HG03460 (cell line): ENCODE results near the gene PPP1R1B.

ENCODE experiments used
- ATAC-seq: cut with Tn5 transposase; IDR thresholded peaks from one replicate; pipeline ENCODE4 v1.9.1; 2021; ENCODE audit not compliant: unreplicated experiment

Gene PPP1R1B

DNA sequence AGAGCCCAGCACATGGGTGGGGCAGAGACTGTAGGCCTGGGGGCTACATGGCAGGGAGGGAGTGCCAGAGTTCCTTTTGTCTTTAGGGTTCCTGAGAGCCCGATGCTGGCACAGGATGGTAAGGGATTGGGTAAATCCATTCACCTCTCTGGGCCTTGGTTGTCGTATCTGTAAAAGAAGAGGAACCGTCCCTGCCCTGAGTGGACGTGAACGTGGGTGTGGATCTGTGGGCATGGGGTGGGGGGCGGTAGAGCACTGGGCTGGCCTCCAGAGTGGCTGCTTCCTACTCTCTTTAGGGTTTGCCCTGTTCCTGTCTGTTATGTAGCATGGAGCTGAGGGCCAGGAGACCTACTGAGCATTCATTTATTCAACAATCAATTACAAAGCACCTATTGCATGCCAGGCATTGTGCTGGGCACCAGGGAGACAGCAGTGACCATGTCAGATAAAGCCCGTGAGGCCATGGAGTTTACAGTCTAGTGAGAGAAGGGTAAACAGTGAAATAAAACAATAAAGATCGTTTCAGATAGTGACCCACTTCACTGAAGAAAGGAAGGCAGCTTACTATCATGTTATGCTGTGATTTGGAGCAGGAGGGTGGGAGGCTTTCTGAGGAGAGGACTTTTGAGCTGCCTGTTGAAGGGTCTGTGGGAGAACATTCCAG, 25.3 kb downstream of the PPP1R1B start:
- ATAC-seq = no peak

DNA sequence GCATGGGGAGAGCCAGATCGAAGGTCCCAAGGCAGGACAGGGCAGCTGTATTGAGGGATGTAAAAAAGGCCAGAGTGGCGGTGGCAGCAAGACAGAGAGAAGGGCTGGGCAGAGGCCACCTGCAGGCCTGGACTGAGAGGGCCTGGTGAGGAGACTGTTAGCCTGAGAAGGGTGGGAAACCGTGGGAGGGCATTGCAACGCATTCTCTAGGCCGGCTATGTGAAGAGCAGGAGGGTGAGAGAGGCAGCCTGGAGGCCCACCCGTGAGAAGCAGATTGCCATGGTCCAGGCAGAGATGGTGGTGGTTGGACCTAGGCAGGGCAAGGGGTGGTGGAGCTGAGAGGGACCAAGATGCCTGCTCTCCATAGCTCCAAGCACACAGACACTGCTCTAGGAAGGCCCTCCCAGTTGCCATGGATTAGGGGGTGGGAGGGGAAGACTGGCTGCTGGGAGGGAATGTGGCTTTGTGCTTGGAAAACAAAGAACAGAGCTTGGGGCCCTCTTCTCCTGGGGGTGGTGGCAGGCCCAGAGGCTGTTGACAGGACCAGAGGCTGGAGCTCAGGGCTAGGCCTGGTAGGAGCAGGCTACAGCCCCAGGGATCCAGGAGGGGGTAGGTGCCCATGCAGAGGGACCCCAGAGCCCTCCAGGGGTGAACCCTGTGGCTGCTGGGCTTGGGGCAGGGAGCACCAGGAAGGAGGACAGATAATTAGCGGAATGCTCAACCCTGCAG, 26.0 kb downstream of the PPP1R1B start:
- no peak for ATAC-seq

DNA sequence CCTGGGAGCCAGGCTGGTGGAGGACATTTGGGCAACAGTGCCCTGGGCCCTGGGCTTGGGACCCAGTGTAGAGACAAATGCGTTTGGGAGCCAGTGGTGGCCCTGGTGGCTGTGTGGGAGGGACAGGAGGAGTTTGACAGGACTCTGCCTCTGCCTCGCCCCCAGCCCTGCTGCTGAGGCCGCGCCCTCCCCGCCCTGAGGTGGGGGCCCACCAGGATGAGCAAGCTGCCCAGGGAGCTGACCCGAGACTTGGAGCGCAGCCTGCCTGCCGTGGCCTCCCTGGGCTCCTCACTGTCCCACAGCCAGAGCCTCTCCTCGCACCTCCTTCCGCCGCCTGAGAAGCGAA, 26.5 kb downstream of the PPP1R1B start:
- no peak for ATAC-seq

DNA sequence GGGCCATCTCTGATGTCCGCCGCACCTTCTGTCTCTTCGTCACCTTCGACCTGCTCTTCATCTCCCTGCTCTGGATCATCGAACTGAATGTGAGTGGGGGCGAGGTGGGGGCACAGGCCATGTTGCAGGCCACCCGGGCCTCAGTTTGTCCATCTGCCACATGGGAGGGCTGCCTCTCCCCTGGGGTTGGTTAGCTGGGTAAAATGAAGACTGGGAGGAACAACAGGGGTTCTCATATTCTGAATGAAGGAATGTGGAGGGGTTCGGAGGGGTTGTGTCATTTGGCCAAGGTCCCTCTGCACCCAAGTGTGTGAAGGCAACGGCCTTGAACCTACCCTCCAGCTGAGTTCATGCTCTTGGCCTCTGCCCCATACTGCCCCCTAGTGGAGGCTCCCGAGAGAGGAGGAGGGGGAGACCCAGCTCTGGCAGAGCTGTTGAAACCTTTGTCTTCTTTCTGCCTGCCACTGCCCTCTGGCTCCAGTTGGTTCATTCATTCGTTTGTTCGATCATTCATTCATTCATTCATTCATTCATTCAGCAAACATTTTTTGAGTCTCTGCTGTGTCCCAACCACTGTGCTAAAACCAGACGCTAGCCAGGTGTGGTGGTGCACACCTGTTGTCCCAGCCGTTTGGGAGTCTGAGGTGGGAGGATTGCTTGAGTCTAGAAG, 27.0 kb downstream of the PPP1R1B start:
- ATAC-seq = no peak

DNA sequence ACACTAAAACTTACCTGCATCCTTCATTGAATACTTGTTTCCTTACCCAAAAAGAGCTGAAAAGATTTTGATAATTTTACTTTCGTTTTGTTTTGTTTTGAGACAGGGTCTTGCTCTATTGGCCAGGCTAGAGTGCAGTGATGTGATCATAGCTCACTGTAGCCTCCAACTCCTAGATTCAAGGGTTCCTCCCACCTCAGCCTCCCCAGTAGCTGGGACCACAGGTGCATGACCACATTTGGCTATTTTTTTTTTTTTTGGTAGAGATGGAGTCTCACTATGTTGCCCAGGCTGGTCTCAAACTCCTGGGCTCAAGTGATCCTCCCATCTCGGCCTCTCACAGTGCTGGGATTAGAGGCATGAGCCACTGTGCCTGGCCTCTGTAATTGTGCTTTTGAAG, 28.4 kb downstream of the PPP1R1B start:
- no peak for ATAC-seq

DNA sequence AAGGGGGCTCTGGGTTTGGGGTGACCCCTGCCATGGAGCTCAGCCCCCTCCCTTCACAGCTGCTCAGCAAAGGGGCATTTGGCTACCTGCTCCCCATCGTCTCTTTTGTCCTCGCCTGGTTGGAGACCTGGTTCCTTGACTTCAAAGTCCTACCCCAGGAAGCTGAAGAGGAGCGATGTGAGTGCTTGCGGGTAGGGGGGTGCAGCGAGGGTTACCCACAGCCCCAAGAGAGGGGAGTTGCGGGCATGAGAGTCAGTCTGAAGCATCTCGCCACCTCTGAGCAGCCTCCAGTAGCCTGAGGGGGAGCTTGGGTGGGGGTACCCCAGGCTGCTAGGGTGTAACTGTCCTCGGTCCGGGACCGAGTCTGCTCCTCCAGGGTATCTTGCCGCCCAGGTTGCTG, 31.6 kb downstream of the PPP1R1B start:
- ATAC-seq = no peak

DNA sequence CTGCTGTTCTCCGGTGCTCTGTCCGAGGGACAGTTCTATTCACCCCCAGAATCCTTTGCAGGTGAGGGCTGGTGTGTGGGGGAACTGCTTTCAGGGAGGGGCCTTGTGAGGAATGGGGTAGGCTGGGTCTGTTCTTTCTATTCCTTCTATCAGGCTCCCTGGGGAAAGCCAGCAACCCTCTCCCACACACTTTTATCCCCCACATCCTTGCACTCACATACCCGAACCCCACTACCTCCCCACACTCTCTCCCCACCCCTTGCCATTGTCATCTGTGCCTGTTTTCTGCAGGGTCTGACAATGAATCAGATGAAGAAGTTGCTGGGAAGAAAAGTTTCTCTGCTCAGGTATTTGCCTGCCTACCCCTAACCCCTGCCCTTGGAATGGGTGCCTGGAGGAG, 32.0 kb downstream of the PPP1R1B start:
- ATAC-seq = no peak

DNA sequence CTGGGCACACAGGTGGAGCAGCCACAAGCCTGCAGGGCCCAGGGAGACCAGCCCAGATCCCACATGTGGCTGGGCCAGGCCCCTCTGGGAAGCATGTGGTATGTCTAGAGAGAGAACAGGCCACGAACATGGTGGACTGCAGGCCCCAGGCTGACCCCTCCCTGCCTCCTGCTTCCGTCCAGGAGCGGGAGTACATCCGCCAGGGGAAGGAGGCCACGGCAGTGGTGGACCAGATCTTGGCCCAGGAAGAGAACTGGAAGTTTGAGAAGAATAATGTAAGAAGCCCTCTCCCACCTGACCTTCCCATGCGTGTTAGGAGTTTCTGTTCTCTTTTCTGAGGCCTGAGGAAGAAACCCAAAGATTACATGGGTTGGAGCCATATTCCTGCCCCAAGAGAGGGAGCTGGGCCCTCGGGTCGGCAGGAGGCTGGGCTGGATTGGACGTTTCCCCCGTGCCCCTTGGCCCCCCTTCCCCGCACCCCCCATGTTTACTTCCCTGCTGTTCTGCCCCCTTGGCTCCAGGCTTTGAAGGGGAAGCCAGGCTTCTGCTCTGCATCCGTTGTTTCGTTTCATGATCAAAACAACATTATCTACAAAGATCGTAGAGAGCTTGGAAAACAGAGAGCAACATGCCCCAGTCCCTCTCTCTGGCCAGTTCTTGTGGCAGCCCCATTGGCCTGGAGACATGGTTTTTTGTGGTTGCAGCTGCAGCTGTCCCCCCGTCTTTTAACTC, 32.7 kb downstream of the PPP1R1B start:
- no peak for ATAC-seq

DNA sequence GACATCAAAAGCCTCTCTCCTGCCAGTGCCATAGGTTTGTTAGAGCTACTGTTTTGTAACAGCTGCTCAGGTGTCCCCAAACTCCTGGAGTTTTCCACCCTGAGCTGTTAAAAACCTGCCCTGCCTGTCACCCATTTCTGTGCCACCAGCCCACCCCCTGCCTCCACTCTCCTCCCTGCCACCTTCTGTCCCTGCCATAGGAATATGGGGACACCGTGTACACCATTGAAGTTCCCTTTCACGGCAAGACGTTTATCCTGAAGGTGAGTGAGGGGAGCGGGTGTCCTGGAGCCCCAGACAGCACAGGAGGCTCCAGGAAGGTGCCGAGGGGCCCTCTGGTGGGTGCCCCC, 33.2 kb downstream of the PPP1R1B start:
- ATAC-seq = no peak

DNA sequence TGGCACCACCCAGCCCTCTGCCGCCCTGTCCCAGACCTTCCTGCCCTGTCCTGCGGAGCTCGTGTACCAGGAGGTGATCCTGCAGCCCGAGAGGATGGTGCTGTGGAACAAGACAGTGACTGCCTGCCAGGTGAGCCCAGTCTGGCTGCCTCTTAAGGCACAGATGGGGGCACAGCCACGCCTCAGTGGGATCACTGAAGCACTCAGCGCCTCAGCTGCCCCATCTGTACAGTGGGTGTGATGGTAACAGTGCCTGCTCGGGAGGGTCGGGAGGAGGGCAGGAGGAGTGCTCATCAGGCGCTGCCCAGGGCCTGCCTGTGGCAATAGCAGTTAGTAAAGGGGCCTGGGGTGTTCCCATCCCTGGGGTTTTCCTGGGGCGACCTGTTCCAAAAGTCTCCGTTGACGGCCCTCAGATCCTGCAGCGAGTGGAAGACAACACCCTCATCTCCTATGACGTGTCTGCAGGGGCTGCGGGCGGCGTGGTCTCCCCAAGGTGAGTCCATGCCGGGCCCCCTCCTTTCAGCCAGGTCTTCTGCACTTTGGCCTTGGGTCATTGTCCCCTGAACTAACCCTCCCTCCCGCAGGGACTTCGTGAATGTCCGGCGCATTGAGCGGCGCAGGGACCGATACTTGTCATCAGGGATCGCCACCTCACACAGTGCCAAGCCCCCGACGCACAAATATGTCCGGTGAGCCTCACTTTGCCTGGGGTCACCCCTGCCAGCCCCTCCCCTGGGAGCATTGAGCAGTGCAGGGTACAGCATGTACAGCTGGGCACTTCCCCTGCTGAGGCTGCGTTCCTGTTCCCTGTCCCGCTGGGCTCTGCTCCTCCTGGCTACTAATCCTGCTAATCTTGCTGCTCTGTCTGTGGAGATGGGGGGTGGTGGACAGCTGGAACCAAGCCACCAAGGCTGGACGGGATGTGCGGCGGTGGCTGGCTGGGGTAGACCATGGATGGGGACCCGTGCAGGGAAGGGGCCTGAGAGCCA, 33.9 kb downstream of the PPP1R1B start:
- no peak for ATAC-seq

DNA sequence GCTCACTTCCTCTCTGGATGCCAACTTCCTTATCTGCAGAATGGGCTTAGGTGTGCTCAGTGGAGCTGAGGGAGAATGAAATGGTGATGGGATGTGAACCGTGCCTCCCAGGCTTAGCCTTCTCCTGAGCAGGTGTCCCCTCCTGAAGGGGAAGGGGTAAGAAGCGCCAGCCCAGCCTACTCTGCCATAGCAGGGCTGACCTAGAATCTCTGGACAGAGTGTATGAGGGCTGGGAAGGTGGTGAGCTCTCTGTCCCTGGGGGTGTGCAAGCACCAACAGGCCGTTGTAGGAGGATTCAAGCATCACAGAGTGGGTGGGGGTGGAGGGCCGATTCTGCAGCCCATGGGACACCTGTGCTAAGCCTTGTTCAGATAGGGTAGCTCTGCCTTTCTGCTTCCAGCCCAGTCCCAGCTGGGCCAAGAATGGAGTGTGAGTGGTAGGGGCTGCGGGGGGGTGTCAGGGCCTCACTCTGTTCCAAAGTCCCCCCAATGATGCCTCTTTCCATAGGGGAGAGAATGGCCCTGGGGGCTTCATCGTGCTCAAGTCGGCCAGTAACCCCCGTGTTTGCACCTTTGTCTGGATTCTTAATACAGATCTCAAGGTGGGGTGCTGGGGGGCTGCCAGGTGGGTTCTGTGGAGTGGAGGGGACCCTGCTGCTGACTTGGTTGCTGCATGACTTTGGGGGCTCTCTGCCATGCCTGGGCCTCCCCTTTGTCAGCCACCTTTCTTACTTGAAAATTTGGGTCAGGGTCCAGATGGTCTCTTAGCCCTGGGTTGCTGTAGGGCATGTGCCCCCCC, 35.2 kb downstream of the PPP1R1B start:
- no peak for ATAC-seq

DNA sequence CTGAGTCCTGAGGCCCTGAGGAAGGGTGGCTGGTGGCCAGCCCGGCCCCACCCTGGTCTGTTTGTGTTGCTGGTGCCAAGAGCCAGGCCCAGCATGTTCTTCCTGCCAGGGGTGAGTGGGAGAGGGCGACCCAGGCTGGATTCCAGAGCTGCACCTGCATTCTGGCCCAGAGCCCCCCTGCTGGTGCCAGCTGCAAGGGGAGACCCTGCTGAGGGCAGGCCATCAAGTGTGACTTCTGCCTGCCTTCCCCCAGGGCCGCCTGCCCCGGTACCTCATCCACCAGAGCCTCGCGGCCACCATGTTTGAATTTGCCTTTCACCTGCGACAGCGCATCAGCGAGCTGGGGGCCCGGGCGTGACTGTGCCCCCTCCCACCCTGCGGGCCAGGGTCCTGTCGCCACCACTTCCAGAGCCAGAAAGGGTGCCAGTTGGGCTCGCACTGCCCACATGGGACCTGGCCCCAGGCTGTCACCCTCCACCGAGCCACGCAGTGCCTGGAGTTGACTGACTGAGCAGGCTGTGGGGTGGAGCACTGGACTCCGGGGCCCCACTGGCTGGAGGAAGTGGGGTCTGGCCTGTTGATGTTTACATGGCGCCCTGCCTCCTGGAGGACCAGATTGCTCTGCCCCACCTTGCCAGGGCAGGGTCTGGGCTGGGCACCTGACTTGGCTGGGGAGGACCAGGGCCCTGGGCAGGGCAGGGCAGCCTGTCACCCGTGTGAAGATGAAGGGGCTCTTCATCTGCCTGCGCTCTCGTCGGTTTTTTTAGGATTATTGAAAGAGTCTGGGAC, 36.0 kb downstream of the PPP1R1B start:
- no peak for ATAC-seq

DNA sequence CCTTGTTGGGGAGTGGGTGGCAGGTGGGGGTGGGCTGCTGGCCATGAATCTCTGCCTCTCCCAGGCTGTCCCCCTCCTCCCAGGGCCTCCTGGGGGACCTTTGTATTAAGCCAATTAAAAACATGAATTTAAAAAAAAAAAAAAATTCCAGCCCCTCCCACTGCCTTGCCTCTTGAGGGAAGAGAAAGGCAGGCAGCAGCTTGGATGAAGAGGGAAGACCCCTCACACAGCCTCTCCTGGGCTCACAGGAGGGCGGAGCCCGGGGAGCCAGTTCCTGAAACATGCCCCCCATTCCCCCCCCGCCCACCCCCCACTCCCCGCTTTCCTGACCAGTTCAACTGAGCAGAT, 36.6 kb downstream of the PPP1R1B start:
- no peak for ATAC-seq

DNA sequence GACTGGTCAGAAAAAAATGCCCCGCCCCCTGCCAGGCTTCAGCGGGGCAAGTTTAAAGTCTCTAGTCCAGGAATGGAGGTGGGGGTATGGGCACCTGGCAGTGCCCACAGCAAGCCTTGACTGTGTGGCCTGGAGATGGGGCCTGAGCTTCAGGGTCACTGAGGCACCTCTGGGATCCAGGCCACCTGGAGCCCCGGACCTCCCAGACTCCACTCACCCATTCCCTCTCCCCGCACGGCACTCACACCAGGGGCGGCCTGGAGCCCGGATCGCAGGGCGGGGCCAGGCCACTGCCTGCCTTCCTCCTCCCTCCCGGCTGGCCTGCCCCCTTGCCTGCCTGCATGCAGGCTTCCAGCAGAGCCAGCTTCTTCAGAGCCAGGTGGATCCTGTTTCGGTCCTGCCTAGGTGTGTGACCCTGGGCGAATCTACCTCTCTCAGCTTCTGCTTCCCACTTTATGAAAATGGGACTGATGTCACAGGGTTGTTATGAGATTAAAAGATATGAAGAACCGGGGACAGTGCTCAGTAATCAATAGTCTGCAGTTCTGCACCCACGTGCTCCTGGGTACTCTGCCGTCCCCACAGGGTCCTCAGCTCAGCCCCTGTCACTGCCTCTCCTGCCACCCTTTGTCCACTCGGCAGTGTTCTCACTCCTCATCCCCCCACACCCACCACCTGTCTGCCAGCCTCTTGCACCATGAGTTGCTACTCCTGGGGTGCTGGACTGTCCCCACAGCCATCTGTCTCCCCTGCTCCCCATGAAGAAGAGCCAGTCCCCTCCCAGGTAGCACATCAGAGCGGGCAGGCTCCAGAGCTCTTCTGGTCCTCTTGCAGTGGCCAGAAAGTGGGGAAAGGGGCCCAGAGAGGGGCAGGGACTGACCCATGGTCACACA, 37.2 kb downstream of the PPP1R1B start:
- ATAC-seq = no peak

DNA sequence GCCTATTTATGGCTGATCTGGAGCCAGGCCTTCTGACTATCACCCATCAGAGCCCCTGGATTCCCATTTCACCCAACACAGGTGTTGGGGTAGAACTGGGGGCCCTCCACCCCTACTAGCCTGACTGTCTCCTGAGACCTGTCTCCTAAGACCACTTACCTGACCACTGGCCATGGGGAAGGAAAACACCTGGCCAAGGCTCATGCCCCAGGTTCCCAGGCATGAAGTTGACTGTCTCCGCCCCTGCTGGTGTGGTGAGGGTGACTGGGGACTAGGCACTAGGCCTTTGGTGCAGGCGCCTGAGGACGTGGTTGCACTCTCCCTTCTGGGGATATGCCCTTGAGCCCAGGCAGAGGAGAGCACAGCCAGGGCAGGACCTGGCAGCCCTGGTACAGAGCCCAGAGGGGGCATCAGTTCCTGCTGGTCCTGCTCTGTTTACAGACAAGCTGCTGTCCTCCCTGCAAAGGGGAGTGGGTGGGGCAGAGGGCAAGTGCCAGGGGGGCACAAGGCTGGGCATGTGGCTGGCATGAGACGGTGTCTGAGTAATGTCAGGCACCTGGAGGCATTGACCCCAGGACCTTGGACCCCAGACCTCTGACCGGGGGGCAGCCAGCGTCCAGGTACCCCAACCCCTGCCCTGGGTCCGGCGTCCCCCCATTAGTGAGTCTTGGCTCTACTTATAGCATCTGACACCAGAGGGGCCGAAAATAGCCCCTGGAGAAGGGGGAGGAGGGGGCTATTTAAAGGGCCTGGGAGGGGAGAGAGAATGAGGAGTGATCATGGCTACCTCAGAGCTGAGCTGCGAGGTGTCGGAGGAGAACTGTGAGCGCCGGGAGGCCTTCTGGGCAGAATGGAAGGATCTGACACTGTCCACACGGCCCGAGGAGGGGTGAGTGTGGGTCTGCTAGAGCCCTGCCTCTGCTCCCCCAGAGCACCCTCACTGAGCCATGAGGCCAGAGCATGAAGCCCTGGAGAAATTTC, 38.1 kb downstream of the PPP1R1B start, which contains the start of gene TCAP:
Gene TCAP (plus strand): TSS at position 769 of the 981 bp plus-strand sequence. CDS start 11 bp downstream, at position 780.
- ATAC-seq = no peak

DNA sequence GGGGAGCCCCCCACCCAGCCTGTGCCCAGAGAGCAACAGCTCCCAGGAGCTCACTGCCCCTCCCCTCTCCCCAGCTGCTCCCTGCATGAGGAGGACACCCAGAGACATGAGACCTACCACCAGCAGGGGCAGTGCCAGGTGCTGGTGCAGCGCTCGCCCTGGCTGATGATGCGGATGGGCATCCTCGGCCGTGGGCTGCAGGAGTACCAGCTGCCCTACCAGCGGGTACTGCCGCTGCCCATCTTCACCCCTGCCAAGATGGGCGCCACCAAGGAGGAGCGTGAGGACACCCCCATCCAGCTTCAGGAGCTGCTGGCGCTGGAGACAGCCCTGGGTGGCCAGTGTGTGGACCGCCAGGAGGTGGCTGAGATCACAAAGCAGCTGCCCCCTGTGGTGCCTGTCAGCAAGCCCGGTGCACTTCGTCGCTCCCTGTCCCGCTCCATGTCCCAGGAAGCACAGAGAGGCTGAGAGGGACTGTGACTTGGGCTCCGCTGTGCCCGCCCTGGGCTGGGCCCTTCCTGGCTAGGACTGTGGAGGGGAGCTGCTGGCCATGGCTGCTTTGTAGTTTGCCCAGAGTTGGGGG, 39.0 kb downstream of the PPP1R1B start:
- ATAC-seq = no peak

DNA sequence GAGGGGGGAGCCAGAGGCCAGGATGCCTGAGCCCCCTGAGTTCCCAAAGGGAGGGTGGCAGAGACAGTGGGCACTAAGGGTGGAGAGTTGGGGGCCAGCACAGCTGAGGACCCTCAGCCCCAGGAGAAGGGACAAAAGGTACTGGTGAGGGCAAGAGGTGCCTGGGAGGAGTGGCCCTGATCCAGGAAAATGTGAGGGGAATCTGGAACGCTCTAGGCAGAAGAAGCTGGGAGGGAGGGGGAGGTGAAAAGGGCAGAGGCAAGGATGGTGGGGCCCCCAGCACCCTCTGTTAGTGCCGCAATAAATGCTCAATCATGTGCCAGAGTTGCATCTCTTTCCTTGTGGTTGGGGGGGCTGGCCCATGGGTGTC, 39.5 kb downstream of the PPP1R1B start:
- ATAC-seq = no peak
